Measurements from ENCODE around the gene SP140.

- no peak for TF ChIP-seq CTCF (IDR thresholded peaks at IDR 0.05)
- TF ChIP-seq POLR2A (IDR thresholded peaks at IDR 0.05; ENCODE audit: low read length), result no peak
These were observed at the start of gene SP140 for GRCh38 chr2:230225486-230225885.

Measured in A549 (cell line).